ENCODE measurements around the gene IL18.

GRCh38 chr11:112163875-112164685 lies at the start of gene IL18:
- TF ChIP-seq, protein P1, sequence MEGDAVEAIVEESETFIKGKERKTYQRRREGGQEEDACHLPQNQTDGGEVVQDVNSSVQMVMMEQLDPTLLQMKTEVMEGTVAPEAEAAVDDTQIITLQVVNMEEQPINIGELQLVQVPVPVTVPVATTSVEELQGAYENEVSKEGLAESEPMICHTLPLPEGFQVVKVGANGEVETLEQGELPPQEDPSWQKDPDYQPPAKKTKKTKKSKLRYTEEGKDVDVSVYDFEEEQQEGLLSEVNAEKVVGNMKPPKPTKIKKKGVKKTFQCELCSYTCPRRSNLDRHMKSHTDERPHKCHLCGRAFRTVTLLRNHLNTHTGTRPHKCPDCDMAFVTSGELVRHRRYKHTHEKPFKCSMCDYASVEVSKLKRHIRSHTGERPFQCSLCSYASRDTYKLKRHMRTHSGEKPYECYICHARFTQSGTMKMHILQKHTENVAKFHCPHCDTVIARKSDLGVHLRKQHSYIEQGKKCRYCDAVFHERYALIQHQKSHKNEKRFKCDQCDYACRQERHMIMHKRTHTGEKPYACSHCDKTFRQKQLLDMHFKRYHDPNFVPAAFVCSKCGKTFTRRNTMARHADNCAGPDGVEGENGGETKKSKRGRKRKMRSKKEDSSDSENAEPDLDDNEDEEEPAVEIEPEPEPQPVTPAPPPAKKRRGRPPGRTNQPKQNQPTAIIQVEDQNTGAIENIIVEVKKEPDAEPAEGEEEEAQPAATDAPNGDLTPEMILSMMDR (optimal IDR thresholded peaks at IDR 0.05 in 1 of 3, IDR thresholded peaks at IDR 0.05 in 1 of 3, conservative IDR thresholded peaks at IDR 0.05 in 1 of 3; ENCODE audit: extremely low read depth in 1 of 3, insufficient read depth in 2 of 3, low read length in 3 of 3), result peak; percentile 8 to 24 (median 15)
- no peak for TF ChIP-seq EZH2 (IDR thresholded peaks at IDR 0.05; ENCODE audit: low read length)
